GM12873 (cell line): Measurements from ENCODE around the gene NT5DC4.

Source experiments
- TF ChIP-seq, protein P1 (sequence below): IDR thresholded peaks from 2 replicates; pipeline ENCODE4 v1.5.1; 2012; ENCODE audit warnings: low read depth, mild to moderate bottlenecking, moderate library complexity, low read length, control low read depth; ENCODE audit not compliant: insufficient read depth; ENCODE audit errors: missing control alignments

NT5DC4 gene

DNA sequence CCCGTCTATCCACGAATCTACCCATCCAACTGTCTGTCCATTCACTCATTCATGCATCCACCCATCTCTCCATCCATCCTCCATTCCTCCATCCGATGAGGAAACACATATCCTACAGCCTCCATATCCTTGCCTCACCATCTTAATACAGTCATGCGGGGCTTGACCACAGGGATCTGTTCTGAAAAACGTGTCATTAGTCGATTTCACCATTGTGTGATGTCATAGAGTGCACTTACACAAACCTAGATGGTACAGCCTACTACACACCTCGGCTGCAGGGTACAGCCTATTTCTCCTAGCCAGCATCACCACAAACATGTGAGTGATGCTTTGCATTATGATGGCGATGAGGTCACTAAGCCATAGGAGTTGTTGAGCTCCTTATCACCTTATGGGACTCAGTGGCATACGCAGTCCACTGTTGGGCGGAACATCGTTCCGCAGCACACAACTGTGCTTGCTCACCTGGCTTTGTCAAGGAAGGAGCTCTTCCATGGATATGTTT is 1.9 kb upstream of the NT5DC4 start:
- TF ChIP-seq, protein P1, sequence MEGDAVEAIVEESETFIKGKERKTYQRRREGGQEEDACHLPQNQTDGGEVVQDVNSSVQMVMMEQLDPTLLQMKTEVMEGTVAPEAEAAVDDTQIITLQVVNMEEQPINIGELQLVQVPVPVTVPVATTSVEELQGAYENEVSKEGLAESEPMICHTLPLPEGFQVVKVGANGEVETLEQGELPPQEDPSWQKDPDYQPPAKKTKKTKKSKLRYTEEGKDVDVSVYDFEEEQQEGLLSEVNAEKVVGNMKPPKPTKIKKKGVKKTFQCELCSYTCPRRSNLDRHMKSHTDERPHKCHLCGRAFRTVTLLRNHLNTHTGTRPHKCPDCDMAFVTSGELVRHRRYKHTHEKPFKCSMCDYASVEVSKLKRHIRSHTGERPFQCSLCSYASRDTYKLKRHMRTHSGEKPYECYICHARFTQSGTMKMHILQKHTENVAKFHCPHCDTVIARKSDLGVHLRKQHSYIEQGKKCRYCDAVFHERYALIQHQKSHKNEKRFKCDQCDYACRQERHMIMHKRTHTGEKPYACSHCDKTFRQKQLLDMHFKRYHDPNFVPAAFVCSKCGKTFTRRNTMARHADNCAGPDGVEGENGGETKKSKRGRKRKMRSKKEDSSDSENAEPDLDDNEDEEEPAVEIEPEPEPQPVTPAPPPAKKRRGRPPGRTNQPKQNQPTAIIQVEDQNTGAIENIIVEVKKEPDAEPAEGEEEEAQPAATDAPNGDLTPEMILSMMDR: no peak

DNA sequence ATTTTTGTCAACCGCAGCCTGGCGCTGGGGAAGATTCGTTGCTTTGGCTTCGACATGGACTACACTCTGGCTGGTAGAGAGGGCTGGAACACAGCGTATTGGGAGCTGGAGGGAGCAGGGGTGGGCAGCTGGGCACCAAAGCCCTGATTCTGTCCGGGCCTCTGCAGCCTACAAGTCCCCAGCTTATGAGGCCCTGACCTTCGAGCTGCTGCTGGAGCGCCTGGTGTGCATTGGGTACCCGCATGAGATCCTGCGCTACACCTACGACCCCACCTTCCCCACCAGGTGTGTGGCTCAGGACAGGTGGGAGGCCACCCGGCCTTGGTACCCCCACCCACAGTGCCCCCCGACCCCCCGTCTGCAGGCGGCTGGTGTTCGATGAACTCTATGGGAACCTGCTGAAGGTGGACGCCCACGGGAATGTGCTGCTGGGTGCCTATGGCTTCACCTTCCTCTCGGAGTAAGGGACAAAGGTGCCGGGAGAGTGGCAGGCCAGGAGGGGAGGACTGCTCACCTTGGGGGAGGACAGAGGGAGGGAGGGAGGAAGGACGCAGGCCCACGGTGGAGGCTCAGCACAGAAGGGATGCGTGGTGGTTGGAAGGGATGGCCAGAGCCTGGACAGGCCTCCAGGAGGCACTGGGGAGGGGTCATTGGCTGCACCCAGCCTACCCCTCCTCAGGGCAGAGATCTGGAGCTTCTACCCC is 1.2 kb downstream of the NT5DC4 start:
- TF ChIP-seq, protein P1: no peak

DNA sequence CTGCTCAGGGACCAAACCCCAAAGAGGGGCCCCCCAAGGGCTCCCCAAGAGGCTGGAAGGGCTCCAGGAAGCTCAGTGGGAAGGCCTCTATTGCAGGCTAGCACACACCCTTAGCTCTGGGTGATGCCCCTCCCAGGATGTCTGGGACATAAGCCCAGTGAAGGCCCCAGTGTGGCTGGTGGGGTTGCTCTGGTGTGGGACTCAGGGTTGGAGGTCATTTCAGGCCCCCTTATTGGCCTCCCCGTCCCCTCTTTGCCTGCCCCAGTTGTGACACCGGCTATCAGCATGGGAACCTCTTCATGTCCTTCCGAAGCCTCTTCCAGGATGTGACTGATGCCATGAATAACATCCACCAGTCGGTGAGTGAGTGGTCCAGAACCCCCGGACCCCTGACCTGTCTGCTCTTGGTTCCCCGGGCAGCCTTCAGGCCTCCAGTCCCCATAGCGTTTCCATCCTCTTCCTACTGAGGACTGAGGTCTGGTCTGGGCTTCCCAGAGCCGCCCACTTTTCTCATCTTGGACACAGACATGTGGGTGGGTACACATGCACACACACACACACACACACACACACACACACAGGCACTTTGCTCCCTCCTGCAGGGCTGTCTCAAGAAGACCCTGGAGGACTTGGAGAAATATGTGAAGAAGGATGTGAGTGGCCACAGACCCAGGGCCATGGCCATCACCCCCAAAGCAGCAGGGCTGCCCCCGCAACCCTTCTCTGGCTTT is 2.2 kb downstream of the NT5DC4 start:
- TF ChIP-seq, protein P1: no peak

DNA sequence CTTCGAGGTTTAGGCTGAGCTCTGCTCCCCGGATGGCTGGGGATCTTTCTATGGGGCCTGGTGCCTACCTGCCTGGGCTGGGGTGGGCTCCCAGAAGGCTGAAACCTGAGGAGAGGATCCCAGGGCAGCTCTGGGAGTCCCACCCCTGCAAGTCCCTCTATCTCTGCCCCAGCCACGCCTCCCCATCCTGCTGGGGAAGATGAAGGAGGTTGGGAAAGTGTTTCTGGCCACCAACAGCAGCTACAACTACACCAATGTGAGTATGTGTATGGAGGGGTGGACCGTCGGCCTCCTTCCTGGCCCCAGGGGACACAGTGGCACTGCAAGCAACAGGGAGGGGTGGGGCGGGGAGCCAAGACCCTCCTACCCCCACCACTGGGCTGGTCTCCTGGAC is 2.7 kb downstream of the NT5DC4 start:
- TF ChIP-seq, protein P1: no peak

DNA sequence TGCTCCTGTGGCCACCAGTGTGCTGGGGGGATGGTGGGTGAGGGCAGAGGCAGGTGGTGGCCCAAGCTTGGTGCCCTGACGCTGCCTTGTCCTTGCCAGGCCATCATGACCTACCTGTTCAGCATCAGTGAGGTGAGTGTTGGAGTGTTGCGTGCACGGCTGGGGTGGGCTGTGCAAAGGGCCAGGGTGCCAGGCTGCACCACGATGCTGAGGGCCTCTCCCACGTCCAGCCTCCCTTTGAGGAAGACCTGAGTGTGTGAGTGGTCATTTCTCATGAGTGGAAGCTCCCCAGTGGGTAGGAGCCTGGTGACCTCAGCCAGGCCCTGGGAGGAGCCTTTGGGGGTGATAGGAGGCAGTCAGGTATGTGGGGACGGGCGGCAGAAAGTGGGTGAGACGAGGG is 3.2 kb downstream of the NT5DC4 start:
- TF ChIP-seq, protein P1: no peak

DNA sequence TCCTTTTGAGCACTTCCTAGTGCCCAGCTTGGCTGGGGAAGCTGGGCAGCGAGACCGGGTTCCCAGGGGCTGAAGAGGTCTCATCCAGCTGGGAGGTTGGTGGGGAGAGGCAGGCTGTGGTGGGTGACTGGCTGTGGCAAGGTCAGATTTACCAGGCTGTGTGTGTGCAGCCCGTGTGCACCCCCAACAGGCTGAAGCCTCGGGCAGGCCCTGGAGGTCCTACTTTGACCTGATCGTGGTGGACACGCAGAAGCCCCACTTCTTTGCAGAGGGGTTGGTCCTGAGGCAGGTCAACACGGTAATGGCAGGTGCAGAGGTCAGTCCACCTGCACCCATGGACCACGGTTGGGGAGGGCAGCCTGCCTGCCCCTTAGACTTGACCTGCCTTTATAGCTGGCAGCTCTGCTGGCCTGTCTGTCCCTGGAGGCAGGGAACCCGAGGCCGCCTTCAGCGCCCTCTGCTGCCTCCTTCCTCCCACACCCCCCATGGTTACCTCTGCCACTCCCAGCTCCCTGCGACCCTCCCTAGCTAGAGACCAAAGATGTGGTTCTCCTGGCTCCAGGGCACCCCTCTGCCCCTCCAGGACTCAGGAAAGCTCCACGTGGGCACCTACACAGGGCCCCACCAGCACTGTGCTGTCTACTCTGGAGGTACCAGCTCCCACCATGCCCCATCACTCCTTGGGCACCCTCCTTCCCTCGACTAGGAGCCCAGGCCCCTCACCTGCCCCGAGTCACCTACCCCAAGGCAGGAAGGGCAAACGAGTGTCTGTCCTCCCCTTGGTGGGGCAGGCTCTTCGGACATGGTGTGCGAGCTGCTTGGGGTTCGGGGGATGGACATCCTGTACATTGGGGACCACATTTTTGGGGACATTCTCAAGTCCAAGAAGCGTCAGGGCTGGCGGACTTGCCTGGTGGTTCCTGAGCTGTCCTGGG is 4.0 kb downstream of the NT5DC4 start:
- TF ChIP-seq, protein P1: peak; percentile 63
